Ecto neural progenitor cell (in vitro differentiated cells): ENCODE results near the gene SCYGR4.

Experiments
- DNase-seq: peaks from one replicate; pipeline ENCODE4 v3.0.0-alpha.2; 2018; ENCODE audit warnings: low spot score

Gene SCYGR4

DNA sequence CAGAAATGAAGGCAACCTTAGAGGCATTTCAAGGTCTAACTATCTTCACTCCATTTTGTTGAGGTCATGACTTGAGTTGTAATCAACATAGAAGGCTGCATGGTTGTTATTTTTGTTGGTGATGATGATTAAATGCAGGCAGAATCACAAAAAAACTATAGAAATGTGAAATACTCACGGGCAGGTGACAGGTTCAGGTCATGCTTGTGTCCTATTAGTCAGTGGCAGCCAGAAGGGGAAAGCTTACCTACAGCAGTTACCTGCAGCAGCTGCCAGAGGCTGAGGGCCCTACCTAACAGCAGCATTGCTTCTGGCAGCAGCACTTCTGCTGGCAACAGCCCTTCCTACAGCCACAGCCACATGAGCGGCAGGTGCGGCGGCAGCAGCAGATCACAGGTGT, 3.1 kb upstream of the SCYGR4 start:
- DNase-seq: no peak

GRCh38 chr2:227614740-227615139, 2.6 kb upstream of the SCYGR4 start, which contains the start of gene SCYGR3:
SCYGR3 (minus strand) TSS chr2:227614840; CDS start chr2:227614840, 0 bp downstream.
- DNase-seq: no peak

GRCh38 chr2:227615181-227615580, 2.1 kb upstream of the SCYGR4 start:
- DNase-seq: no peak

GRCh38 chr2:227615906-227616305, 1.4 kb upstream of the SCYGR4 start:
- no peak for DNase-seq

DNA sequence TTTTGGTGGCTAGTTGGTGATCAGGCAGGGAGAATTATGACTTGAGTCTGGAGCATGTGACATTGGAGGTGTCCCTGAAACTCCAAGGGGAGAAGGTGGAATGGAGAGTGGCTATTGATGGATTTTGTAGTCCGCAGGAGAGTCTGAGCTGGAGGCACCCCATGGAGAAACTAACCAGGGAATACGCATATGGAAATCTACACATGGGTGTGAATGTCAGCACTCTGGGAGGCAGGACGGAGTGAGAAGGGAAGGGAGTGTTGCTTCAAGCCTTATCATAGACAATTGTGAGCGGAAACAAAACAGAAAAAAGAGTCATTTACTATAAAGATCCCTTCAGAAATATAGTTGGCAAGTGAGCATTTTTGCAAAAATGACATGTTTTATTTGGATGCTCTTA, 667 bp upstream of the SCYGR4 start:
- no peak for DNase-seq

DNA sequence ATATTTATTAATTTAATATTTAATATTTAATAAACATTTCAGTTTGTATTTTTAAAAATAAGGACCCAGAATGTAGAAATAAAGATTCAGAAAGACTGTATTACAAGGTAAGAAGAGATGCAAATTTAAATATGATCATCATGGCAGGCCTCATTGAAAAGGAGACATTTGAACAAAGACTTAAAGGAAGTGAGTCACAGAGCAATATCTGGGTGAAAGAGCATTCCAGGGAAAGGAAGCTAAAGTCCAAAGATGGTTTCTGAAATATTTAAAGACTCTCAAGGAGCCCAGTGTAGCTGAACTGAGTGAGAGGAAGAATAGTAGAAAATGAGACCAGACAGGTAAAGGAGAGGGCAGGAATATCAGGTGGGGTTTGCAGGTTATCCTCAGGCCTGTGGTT, 5.9 kb downstream of the SCYGR4 start:
- DNase-seq: no peak

DNA sequence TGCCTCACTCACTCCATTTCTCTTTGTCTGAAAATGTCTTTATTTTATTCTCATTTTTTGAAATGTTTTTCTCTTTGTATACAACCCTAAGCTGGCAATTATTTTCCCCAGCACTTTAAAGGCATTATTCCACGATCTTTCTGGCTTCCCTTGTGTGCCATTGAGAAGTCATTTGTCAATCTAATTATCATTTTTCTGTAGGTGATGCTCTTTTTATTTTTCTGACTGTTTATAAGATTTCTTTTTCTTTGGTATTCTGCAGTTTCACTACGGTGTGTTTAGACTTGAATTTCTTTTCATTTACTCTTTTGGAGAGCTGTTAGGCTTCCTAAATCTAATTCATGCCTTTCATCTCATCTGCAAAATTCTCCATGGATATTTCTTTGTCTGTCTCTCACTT, 8.1 kb downstream of the SCYGR4 start:
- no peak for DNase-seq

DNA sequence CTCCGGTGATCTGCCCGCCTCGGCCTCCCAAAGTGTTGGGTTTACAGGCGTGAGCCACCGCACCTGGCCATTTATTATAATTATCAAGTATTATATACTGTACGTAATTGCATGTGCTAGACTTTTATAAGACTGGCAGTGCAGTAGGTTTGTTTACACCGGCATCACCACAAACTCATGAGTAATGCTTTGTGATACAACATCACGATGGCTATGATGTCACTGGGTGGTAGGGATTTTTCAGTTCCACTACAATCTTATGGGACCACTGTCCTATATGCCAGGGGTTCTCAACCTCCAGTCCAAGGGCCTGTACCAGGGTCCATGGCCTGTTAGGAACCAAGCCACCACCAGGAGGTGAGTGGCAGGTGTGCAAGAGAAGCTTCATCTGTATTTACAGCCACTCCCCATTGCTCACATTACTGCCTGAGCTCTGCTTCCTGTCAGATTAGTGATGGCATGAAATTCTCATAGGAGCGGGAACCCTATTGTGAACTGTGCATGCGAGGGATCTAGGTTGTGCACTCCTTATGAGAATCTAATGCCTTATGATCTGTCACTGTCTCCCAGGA, 9.4 kb downstream of the SCYGR4 start:
- no peak for DNase-seq

DNA sequence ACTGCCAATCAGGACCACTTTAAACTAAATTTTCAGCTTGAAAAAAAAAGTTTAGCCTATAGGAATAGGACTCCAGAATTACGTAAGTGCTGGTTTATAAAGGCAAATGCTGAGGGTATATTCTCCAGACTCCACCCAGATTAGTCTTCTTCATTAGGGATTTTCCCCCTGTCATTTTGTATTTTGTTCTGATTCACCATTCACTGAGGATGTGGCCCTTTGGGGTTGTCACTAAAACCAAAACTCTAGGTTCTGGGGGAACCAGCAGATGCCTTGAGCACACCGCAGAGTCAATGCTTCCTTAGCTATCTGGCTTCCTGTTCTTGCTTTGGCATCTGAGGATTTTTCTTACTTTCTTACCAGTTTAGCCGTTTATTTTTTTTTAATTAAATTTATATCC, 10.5 kb downstream of the SCYGR4 start:
- no peak for DNase-seq

GRCh38 chr2:227629435-227629834, 12.1 kb downstream of the SCYGR4 start:
- DNase-seq: no peak

DNA sequence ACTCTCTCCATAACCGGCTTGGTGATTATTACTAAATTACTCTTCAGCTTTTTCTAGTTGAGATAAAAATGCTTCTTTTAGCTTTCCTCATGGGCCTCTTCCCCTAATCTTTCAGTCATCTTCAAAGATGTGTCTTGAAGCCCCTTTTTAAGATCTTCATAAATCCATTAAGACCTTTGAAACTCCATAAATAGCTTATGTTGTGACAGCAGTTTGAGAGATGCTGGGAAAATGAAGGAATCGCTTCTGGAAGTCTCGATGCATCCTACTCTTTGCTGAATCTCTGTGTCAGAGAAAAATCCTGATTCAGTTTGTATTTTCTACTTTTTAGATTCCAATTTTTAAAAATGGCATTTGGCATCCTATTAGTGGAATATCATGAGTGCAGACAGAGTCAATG, 13.0 kb downstream of the SCYGR4 start:
- no peak for DNase-seq

- no peak for DNase-seq
Observed at GRCh38 chr2:227632827-227633226, 15.5 kb downstream of the SCYGR4 start.

- DNase-seq: no peak
Observed at GRCh38 chr2:227634201-227634600, 16.9 kb downstream of the SCYGR4 start.

GRCh38 chr2:227642656-227643055, 25.4 kb downstream of the SCYGR4 start:
- DNase-seq: no peak

DNA sequence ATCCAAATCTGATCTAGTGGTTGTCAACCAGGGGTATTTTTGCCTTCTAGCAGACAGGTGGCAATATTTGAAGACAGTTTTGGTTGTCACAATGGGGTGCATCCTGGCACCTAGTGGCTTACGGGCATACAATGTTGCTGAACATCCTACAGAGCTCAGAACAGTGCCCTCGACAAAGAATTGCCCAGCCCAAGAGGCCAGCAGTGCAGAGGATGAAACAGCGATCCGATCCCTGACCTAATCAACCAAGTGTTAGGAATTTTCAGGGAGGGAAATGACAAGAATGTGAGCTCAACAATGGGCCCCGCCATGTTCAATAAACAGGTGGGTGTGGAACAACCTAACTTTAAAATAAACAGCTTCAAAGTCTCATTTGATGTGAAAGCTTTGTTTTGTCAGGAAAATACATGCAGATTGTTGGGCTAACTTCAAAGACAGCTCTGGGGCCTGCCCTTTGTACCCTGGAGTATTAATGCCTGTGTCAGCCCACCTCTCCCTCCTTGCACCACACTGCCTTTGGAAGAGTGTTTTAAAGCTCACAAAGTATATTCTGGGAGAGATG, 26.8 kb downstream of the SCYGR4 start:
- DNase-seq: no peak

DNA sequence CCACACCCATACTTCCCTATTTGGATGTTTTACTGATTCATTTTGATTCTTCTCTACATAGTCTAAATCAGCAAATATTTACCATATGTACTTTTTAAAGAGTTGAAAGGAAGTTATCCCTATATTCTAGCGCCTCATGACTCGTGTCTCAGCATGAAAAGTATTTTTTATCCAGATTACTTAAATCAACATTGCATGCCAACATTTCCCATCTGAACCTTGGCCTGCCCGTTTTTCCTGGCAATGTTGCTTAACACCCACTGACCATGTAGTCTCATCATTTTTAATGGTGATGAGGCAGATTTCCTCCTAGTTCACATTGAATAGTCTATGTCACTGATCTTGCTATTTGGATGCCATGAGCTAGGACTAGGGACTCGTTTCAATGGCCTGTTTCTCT, 36.1 kb downstream of the SCYGR4 start:
- DNase-seq: no peak

GRCh38 chr2:227654426-227654825, 37.1 kb downstream of the SCYGR4 start:
- DNase-seq: no peak

GRCh38 chr2:227655454-227655853, 38.2 kb downstream of the SCYGR4 start:
- DNase-seq: no peak

DNA sequence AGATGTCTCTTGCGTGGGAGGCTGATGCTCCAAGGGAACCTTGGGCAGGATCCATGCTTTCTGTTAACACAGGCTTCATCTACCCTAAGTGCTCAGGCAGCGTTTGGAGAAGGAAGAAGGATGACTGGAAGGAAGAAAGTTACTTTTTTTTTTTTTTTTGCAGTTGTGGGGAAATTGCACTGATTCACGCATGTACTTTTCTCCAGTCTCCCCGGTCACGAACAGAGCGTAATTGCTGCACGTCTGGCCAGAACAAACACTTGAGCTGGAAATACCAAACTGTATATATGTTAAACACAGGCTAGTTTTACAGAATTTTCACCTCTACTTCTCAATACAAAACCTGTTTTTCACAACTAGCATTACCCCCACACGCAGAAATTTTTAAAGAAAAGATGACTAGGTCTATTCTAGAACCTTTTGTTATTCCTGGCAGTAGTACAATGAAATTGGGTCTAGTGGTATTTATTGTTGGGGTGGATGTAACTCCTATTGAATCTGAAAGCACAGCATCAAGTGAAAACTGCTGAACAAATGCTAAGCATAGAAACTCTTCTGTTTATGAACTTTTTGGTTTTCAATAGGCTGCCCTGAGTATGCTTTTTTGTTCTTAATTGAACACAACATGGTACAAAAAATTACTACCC, 40.0 kb downstream of the SCYGR4 start:
- no peak for DNase-seq

GRCh38 chr2:227661025-227661649, 43.8 kb downstream of the SCYGR4 start:
- DNase-seq: peak; percentile 58

DNA sequence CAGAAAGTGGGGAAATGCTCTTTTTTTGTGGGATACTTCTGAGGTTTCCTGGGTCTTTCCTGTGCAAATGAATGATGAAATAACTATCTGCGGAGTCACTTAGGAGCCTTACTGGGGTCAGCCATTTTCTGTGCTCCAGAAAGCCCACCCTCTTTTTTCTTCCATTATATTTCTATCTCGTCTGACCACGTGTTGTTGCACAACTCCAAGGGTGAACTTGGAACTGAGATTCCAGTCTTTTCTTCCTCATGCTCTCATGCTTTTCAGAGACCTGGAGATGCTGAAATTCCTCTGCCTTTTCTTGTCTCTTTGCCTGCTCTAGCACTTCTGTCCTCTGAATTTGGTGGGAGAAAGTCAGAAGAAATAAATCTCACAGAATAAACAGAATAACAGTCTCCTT, 44.5 kb downstream of the SCYGR4 start:
- no peak for DNase-seq

GRCh38 chr2:227665189-227665940, 48.1 kb downstream of the SCYGR4 start:
- no peak for DNase-seq
